Heart right ventricle (tissue), 16 donors: ENCODE measurements around the gene ESCO1. TPM values are rescaled to one million over a fixed set of nuclear protein-coding genes. Genes with fewer than 3 reads are reported as not detected.

ENCODE experiments used
- ATAC-seq, 8 donors: fragments of 200-7000 bp; cut with Tn5 transposase; one replicate each; pipeline ENCODE4 v1.9.1; 2020; ENCODE audit warnings: mild to moderate bottlenecking in 8 of 8, moderate library complexity in 8 of 8, moderate number of reproducible peaks in 1 of 8
- DNase-seq, 2 donors: peaks; one replicate each; pipeline ENCODE4 v3.0.0-alpha.2; 2020
- H3K27ac ChIP-seq, 10 donors: fragments of 200-600 bp; sonication (generic) in 2 of 10; one replicate each; pipeline versions ENCODE4 v1.5.0 to v1.8.0; 2020 to 2022; ENCODE audit warnings: mild to moderate bottlenecking in 3 of 10
- H3K27me3 ChIP-seq, 7 donors: fragments of 200-600 bp; one replicate each; pipeline ENCODE4 v1.8.0; 2021 to 2022; ENCODE audit warnings: mild to moderate bottlenecking in 2 of 7
- H3K36me3 ChIP-seq, 9 donors: fragments of 200-600 bp; sonication (generic) in 1 of 9; one replicate each; pipeline versions ENCODE4 v1.5.0 to v1.8.0; 2020 to 2022; ENCODE audit warnings: mild to moderate bottlenecking in 2 of 9
- H3K4me1 ChIP-seq, 9 donors: fragments of 200-600 bp; sonication (generic) in 1 of 9; one replicate each; pipeline versions ENCODE4 v1.5.0 to v1.8.0; 2020 to 2022; ENCODE audit warnings: mild to moderate bottlenecking in 4 of 9
- H3K4me3 ChIP-seq, 10 donors: fragments of 200-600 bp; sonication (generic) in 2 of 10; one replicate each; pipeline versions ENCODE4 v1.5.0 to v1.8.0; 2020 to 2022; ENCODE audit warnings: mild to moderate bottlenecking in 7 of 10, moderate library complexity in 2 of 10
- H3K9me3 ChIP-seq, 11 donors: fragments of 200-600 bp in 10 of 11; sonication (generic) in 2 of 11; one replicate each; pipeline versions ENCODE4 v1.5.0 to v1.8.0; 2013 to 2022; ENCODE audit warnings: mild to moderate bottlenecking in 2 of 11, control low read depth in 1 of 11, moderate library complexity in 1 of 11
- WGBS, 2 donors: extraction: QIAGEN DNeasy Blood & Tissue Kit; methylation state at CpG; one replicate each; pipeline ENCODE4 v1.1.7; 2013; ENCODE audit warnings: inconsistent platforms in 1 of 2; 5-methylcytosine and 5-hydroxymethylcytosine counted together
- intact Hi-C, 10 donors: fragments of 100-400 bp; cut with DNase I; formaldehyde crosslinking; loops; one replicate each; pipeline versions ENCODE4 v1.11.1 to v1.14.2; 2022
- polyA plus RNA-seq, 2 donors: library from polyadenylated mRNA; stranded (reverse); fragments of 200-250 nt; gene quantifications; one replicate each; pipeline ENCODE4 v1.2.3, GENCODE V29; 2013
- total RNA-seq, 10 donors: library from RNA; stranded (reverse); fragmentation: NEBNext Ultra II Directional in 3 of 10; extraction: Animal tissue kit (Norgen Biotek cat#: 25700) in 3 of 10; gene quantifications; one replicate each; pipeline versions ENCODE4 v1.2.1 to v1.2.4, GENCODE V29; 2021 to 2023
- TF ChIP-seq, protein P1 (sequence below), 9 donors: fragments of 200-600 bp; sonication (generic) in 2 of 9; IDR thresholded peaks; one replicate each; pipeline versions ENCODE4 v1.5.0 to v1.8.0; 2021 to 2022; ENCODE audit warnings: antibody characterized with exemption in 9 of 9, mild to moderate bottlenecking in 5 of 9, moderate library complexity in 1 of 9
- donor health status: Arrhythmogenic right ventricular cardiomyopathy.
- donor health status: ischemic (EF 13 %, LVEDD 7.1; RV severe dilation, severe dysfunction).
- donor health status: healthy with polysubstance abuse.
- donor health status: DM: no; HTN: yes; CAD: no.
- donor health status: DM: no; HTN: no; CAD: no.
- donor health status: ischemic (EF 25% LVEDD 6.9; RV normal size, moderate dysfunction).
- donor health status: ischemic (EF 25% LVEDD 5.7; RV mildly dilated, moderate dysfunction).
- donor health status: healthy.
- donor health status: DM: yes; HTN: yes; CAD: no.
- donor health status: Ischemic cardiomyopathy.
- donor health status: ischemic (EF 35%, LVEDD 5.7; RV mildly dilated, moderate dysfunction).
- donor health status: nonischemic (EF 11% LVEDD 7.7; RV severe dilation, severe dysfunction).
- donor health status: DM: yes; HTN: yes; CAD: no.
- donor health status: PGD.
- donor health status: ischemic (EF 29% LVEDD 5.4; RV normal size, mild dysfunction).
- donor health status: nonischemic (EF 23%, LVEDD 6.1; RV moderate dilation, normal function).

Gene ESCO1
- total and polyA plus RNA-seq, 12 donors, result 5.5 to 12.9 (median 9.9) TPM

DNA sequence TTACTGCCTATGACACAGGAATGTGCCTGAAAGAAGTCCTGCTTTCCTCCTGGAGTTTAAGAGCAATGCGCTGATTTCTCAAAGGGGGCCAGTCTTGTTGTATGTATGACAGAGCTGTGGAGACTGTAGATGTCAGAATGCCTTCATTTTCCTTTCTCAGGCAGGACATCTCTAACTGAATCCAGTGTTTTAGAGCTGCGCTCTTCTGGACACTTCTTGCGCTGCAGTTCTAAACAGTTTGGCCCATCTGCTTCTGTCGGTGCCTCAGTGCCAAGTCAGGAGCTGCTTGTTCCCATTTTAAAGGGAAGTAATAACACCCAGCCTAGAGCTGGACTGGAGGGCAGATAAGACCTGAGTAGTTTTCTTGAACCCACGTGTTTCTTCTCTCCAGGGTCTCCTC lies 91.4 kb downstream of the ESCO1 start:
- peaks cover 0 to 15% (median 0%) of the 10 kb centered on the region in 9 donors for H3K36me3 ChIP-seq
- no peaks in the 10 kb centered on the region for H3K4me1 ChIP-seq
- TF ChIP-seq, protein P1, sequence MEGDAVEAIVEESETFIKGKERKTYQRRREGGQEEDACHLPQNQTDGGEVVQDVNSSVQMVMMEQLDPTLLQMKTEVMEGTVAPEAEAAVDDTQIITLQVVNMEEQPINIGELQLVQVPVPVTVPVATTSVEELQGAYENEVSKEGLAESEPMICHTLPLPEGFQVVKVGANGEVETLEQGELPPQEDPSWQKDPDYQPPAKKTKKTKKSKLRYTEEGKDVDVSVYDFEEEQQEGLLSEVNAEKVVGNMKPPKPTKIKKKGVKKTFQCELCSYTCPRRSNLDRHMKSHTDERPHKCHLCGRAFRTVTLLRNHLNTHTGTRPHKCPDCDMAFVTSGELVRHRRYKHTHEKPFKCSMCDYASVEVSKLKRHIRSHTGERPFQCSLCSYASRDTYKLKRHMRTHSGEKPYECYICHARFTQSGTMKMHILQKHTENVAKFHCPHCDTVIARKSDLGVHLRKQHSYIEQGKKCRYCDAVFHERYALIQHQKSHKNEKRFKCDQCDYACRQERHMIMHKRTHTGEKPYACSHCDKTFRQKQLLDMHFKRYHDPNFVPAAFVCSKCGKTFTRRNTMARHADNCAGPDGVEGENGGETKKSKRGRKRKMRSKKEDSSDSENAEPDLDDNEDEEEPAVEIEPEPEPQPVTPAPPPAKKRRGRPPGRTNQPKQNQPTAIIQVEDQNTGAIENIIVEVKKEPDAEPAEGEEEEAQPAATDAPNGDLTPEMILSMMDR (IDR thresholded peaks at IDR 0.05), result no peak
- H3K27me3 ChIP-seq, result no peaks in the 10 kb centered on the region
- WGBS, 2 donors, result 85 to 89% methylated on average over 5 of the region's 5 CpGs
- intact Hi-C loops, result no loop called here
- H3K9me3 ChIP-seq, result peaks cover 0 to 8% (median 0%) of the 10 kb centered on the region in 11 donors
- no peak overlapping the region for H3K4me3 ChIP-seq
- ATAC-seq, result no peak
- no peak for DNase-seq
- no peak overlapping the region for H3K27ac ChIP-seq

DNA sequence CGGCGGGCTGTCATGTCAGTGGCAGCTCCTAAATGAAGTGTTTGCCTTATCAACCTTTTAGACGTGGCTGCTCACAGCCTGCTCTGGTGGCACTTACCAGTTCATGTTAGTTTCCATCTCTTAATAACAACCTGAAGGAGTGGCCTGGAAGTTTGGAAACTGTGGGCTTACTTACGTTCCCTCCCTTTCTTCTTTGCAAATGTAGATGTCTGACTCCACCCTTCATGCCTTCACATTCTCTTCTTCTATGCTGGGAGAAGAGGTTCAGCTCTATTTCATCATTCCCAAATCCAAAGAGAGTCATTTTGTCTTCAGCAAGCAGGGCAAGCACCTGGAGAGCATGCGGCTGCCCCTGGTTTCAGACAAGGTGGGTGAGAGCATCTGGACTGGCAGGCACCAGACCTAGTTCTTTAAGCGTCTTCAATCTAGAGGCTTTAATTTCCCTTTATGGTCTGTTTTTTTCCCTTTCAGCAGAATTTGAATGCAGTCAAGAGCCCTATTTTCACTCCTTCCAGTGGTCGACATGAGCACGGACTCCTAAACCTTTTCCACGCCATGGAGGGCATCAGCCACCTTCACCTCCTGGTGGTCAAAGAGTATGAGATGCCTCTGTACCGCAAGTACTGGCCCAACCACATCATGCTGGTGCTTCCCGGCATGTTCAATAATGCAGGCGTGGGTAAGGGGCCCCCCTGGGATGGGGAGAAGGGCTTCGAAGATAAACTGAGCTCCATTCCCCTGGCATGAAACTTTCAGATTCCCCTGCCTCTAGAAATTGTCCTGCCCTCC lies 92.4 kb downstream of the ESCO1 start:
- no peak for DNase-seq
- H3K4me1 ChIP-seq, result no peaks in the 10 kb centered on the region
- no peak overlapping the region for H3K4me3 ChIP-seq
- H3K36me3 ChIP-seq, result peaks cover 0 to 6% (median 0%) of the 10 kb centered on the region in 9 donors
- 88% methylated on average over 13 of the region's 13 CpGs for WGBS, 2 donors
- TF ChIP-seq, protein P1 (IDR thresholded peaks at IDR 0.05), result no peak
- no peak for ATAC-seq
- intact Hi-C loops, result no loop called here
- H3K27me3 ChIP-seq, result no peaks in the 10 kb centered on the region
- no peak overlapping the region for H3K27ac ChIP-seq
- H3K9me3 ChIP-seq, result peaks cover 0 to 8% (median 0%) of the 10 kb centered on the region in 11 donors

DNA sequence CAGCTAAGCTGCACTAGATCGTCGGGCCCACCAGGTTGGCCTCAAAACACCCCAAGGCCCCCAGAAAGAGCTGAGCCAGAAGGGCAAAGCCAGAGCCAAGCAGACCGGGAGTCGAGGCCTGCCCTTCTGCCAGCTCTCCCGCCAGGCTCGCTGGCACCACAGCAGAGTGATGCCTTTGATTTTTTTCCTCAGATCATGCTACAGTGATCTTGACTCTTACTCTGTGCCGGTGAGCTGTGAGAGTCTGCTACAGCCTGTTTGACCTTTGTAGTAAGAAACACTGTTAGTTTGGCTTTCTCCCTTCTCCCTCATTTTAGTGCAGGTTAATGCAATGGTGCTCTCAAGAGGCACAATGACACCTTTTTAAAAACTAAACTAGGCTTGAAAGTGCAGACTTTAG lies 97.8 kb downstream of the ESCO1 start:
- Histone ChIP-seq H3K4me3 (no peak overlapping the region), H3K36me3 (no peaks in the 10 kb centered on the region), H3K4me1 (no peaks in the 10 kb centered on the region), H3K27ac (no peak overlapping the region), H3K27me3 (no peaks in the 10 kb centered on the region), H3K9me3 (no peaks in the 10 kb centered on the region)
- intact Hi-C loops, result loop anchor here in 1 of 10 donors (5.0 kb wide), 1 partner anchor 50 kb away; no protein-coding TSS in a partner anchor
- ATAC-seq (no peak), DNase-seq (no peak)
- 74 to 83% methylated on average over 7 of the region's 7 CpGs for WGBS, 2 donors
- TF ChIP-seq, protein P1 (IDR thresholded peaks at IDR 0.05), result no peak

DNA sequence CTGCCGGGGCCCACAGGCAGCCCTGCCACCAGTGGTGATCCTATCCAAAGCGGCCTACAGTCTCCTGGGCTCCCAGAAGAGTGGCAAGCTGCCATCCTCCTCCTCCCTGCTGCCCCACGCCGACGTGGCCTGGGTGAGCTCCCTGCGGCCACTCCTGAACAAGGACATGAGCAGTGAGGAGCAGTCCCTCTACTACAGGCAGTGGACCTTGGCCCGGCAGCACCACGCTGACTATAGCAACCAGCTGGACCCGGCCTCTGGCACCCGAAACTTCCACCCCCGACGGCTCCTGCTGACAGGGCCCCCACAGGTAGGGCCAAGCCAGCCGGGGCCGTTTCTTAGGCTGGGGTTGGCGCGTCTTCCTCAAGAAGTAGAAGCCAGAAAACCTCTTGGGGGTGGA lies 100.5 kb downstream of the ESCO1 start:
- intact Hi-C loops, result loop anchor here in 2 of 10 donors (5.0 to 10.0 kb wide), 2 partner anchors 52 to 455 kb away; no protein-coding TSS in a partner anchor

More for the DNA sequence above, 100.5 kb downstream of the ESCO1 start:
- ATAC-seq (no peak), DNase-seq (no peak)
- H3K27ac ChIP-seq, result no peak overlapping the region
- TF ChIP-seq, protein P1 (IDR thresholded peaks at IDR 0.05), result no peak
- no peaks in the 10 kb centered on the region for H3K9me3 ChIP-seq
- 87 to 92% methylated on average over 16 of the region's 16 CpGs for WGBS, 2 donors
- H3K4me3 ChIP-seq, result no peak overlapping the region
- no peaks in the 10 kb centered on the region for H3K27me3 ChIP-seq
- H3K4me1 ChIP-seq, result no peaks in the 10 kb centered on the region
- no peaks in the 10 kb centered on the region for H3K36me3 ChIP-seq
